Urothelium cell line (cell line): ENCODE data around the gene BANP.
"Not testable (repeated sequence)": the region's sequence is repeated elsewhere in the genome, so short reads cannot be mapped to it uniquely, and the experiment has no call there.

Source experiments
- DNase-seq: peaks from one replicate; pipeline ENCODE4 v3.0.0; 2011; ENCODE audit warnings: low spot score, mixed read lengths
- FAIRE-seq: peaks from 2 replicates; lab custom pipeline; 2011; peaks lifted over from hg19 to GRCh38; lab: Jason Lieb, UNC

Gene BANP

DNA sequence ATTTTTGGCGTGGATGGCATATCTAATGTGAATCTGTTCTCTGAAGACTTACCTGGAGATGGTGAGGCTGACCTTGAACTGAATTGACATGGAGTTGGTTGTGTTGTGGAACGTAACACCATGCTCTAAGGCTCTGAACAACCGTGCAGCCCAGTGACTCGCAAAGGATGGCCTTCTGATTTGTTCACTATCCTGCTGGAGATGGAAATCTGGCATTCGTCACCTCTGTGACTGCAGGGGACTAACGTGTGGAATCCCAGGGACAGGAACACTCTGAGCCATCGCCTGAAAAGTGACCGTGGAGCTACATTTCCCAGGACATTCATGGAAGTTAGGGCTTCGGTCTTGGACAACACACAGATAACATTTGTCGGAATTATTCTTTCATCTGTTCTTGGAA, 61.1 kb downstream of the BANP start:
- DNase-seq (no peak), FAIRE-seq (no peak)

DNA sequence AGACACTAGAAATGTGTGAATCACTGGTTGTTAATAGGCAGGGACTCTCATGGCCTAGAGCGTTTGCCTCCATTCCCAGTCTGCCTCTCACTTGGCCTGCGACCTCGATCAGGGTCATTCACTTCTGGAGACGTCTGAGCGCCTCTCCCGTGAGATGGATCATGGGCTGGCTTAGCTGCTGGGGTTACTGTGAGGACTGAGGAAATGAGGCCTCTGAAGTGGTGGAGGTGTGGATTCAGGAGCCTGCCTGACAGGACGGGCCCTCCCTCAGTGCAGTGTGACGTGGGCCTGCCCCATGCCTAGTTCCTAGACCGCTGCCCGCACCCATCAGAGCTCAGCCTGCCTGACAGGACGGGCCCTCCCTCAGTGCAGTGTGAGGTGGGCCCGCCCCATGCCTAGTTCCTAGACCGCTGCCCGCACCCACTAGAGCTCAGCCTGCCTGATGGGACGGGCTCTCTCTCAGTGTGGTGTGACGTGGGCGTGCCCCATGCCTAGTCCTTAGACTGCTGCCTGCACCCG, 61.9 kb downstream of the BANP start:
- FAIRE-seq: no peak
- no peak for DNase-seq

- no peak for DNase-seq
- no peak for FAIRE-seq
These were observed 62.6 kb downstream of the BANP start for GRCh38 chr16:88013766-88014251.

DNA sequence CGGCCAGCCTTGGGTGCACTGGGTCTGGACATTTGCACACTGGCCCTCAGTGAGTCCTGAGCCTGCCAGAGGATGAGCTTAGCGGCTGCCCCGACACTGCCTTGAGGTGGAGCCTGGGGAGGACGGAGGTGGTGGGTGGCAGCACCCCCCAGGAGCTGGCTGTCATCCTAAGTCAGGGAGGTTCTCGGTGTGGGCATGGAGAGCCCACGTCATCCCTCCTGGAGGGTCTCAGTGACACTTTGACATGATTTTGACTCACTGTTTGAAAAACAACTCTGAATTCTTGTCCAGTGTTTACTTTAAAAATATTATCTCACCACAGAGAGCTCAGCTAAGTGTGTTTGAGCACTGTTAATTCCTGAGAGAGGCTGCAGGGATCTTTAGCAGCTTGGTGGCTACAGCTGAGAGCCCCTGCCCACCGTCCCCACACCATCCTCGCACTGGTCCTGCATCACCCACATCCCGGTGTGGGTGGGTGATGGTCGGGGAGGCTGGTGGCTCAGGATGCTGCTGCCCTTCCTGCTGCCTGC, 63.1 kb downstream of the BANP start:
- FAIRE-seq: no peak

DNA sequence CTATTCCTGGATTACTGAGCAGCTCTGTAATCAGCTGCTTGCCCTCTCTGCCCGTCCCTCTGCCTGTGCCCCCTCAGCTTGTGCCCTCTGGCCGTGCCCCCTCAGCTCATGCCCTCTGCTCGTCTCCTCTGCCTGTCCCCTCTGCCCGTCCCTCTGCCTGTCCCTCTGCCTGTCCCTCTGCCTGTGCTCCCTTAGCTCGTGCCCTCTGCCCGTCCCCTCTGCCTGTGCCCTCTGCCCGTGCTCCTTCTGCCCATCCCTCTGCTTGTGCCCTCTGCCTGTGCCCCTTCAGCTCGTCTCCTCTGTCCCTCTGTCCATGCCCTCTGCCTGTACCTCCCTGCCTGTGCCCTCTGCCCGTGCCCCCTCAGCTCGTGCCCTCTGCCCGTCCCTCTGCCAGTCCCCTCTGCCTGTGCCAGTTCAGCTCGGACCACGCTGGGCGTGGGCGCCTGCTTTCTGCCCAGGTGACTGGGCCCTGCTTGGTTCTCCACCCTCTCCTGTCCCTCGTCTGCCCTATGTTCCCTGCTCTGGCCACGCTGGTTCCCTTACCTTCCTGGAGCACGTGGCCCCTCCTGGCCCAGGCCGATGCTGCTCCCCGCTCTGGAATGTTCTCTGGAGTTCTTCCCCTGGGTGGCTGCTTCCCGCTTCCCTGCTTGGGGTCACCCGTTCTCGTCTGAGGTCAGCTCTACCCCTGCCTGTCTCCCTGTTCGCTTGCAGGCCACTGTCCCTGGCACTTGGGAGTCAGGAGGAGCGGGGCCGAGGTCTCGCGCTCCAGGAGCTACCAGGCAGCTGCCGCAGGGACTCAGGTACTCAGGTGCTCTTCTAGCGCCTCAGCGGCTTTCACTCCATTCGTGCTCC, 63.9 kb downstream of the BANP start:
- DNase-seq (no peak), FAIRE-seq (no peak)

More for the DNA sequence above, 63.1 kb downstream of the BANP start:
- DNase-seq: no peak

- DNase-seq: no peak
- FAIRE-seq: no peak
These were observed 64.5 kb downstream of the BANP start for GRCh38 chr16:88015806-88016140.

DNA sequence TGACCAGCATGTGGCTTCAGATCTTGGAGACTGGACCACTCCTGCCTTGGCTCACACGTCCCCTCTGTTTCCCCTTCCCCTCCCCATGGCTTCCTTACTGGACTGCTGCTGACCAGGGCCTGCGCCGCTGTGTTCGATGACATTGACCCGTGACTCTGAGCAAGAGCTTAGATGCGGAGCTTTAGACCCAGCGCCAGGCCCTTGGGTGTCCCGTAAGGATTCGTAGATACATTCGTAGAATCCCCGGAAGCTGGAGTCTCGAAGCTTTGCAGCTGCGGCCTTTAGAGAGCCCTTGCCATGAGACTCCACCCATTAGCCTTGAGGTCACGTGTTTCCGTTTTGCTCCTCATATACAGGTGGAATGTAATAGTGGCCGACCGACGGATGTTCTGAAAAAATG, 65.2 kb downstream of the BANP start:
- FAIRE-seq, DNase-seq: not testable (repeated sequence)

GRCh38 chr16:88016964-88017363, 65.7 kb downstream of the BANP start:
- DNase-seq: no peak
- FAIRE-seq: no peak

GRCh38 chr16:88017587-88018101, 66.4 kb downstream of the BANP start:
- DNase-seq (no peak), FAIRE-seq (no peak)

DNA sequence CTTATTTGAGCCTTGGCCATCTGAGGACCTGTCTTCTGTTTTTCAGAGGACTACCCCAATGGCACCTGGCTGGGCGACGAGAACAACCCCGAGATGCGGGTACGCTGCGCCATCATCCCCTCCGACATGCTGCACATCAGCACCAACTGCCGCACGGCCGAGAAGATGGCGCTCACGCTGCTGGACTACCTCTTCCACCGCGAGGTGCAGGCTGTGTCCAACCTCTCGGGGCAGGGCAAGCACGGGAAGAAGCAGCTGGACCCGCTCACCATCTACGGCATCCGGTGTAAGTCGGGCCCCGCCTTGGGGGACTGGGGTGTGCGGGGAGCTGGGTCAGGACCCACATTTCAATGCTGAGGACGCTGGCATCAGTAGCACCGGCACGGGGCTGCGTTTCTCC, 67.1 kb downstream of the BANP start:
- DNase-seq: not testable (repeated sequence)
- FAIRE-seq: peak; percentile 44

DNA sequence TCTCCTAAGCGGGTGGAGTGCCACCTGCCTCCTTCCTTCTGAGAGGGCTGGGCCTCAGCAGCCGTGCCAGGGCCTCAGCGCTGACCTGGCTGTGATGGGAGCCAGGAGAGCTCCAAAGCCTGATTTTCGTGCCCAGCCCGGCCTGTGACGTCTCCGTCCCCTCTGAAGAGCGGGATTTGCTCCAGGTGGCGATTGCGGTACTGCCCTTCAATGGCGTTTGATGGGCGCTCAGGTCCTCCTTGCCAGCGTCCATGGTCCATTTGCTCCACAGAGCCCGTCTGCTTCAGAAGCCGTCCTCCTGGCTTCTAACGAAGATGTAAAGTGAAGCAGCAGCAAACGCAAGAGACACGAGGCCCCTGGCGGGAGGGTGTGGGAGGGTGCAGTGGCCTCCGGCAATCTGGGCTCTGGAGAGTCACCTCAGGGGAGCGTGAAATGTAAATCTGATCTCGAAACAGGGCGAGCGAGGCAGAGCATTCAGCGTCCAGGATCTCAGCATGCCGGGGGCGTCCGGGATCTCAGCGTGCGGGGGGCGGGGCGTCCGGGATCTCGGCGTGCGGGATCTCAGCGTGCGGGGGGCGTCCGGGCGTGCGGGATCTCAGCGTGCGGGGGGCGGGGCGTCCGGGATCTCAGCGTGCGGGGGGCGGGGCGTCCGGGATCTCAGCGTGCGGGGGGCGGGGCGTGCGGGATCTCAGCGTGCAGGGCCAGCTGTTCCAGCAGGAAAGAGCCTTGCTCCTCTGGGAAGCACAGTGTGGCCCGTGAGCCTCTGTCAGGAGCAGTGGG, 68.0 kb downstream of the BANP start:
- not testable (repeated sequence) for FAIRE-seq, DNase-seq

GRCh38 chr16:88019821-88020515, 68.7 kb downstream of the BANP start:
- DNase-seq (no peak), FAIRE-seq (no peak)

DNA sequence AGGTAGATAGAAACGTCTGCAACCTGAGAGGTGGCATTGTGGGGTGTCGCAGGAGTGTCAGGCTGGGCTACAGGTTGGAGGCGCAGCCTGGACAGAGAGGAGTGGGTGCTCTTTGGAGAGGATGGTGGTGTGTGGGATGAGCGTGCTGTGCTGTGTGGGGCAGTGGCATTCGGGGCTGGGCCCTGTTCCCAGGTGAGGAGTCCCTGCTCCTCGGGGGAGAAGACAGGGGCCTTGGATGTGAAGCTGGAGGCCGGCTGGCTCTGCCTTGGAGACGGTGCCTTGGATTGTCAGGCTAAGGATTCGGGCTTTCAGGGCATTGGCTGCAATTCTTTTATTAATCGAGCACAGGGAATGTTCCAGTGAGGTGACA, 69.3 kb downstream of the BANP start:
- no peak for FAIRE-seq

GRCh38 chr16:88021041-88021970, 70.1 kb downstream of the BANP start:
- FAIRE-seq: not testable (repeated sequence)

More for the DNA sequence above, 69.3 kb downstream of the BANP start:
- no peak for DNase-seq

GRCh38 chr16:88022076-88023042, 71.1 kb downstream of the BANP start:
- DNase-seq (no peak), FAIRE-seq (no peak)

More at GRCh38 chr16:88021041-88021970, 70.1 kb downstream of the BANP start:
- not testable (repeated sequence) for DNase-seq

- DNase-seq (no peak), FAIRE-seq (no peak)
These were observed 72.1 kb downstream of the BANP start for GRCh38 chr16:88023366-88023765.

DNA sequence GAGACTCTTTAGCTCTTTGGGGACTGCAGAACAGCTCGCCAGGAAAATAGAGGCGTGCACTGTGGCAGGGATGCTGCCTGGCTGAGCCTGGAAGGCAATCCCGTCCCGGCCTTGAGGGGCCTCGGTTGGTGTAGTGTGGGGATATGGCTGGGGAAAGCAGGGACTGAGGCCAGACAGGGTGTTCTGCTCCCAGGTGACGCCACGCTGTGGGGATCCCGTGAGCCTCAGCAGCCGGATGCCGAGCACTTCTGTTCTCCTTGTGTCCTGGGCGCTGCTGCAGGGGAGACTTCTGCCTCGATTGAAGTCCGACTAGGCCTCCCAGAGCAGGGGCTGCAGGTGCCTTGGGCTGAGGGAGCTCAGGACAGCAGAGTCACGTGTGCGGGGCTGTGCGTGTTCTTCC, 72.6 kb downstream of the BANP start:
- DNase-seq (no peak), FAIRE-seq (no peak)

- not testable (repeated sequence) for FAIRE-seq
- peak; percentile 34 for DNase-seq
These were observed 73.4 kb downstream of the BANP start for GRCh38 chr16:88024491-88025085.
